HT1080 (cell line): ENCODE measurements around the gene USP2. TPM values are rescaled to one million over a fixed set of nuclear protein-coding genes. Genes with fewer than 3 reads are reported as not detected.

Experiments
- DNase-seq: peaks from one replicate; pipeline ENCODE4 v3.0.0-alpha.2; 2015; ENCODE audit warnings: low read depth
- small RNA-seq: library from RNA; depleted of rRNA; stranded (forward); fragments of <200 nt; gene quantifications from one replicate; pipeline ENCODE3, GENCODE V24; 2014
- total RNA-seq: library from RNA; depleted of rRNA; stranded (reverse); fragments of >200 nt; shearing (Covaris generic); gene quantifications from 2 replicates; pipeline ENCODE4 v1.2.3, GENCODE V29; 2014; rRNA removed

USP2 gene
- total RNA-seq, 1 experiment from 2014 or later, result 1.0 TPM

- DNase-seq, result no peak
Measured at GRCh38 chr11:119307219-119307618, 74.3 kb downstream of the USP2 start.

GRCh38 chr11:119306373-119306890 is 75.1 kb downstream of the USP2 start:
- DNase-seq, result peak; percentile 32

- DNase-seq, result no peak
Measured at GRCh38 chr11:119305556-119306372, 75.7 kb downstream of the USP2 start.

Small RNA genes lying within 50 kb of the gene (small RNA-seq; reads per million reads assigned to genes)
- gene AP003396.4, result not detected
- gene RF01225, result not detected

Other genes with a start within 250 kb of the USP2 start
- not detected in 2 replicates for gene ABCG4, start 232.6 kb downstream of the USP2 start, total RNA-seq
- gene NLRX1, start 213.0 kb downstream of the USP2 start, total RNA-seq, result 11.0 and 11.3 TPM in 2 replicates
- not detected in 2 replicates for gene NHERF4, start 196.2 kb downstream of the USP2 start, total RNA-seq
- 9.3 and 12.0 TPM in 2 replicates for gene CBL, start 175.4 kb downstream of the USP2 start, total RNA-seq
- gene MCAM, start 64.6 kb downstream of the USP2 start, total RNA-seq, result 365 and 377 TPM in 2 replicates
- gene RNF26, start 47.2 kb downstream of the USP2 start, total RNA-seq, result 7.6 and 12.1 TPM in 2 replicates
- gene C1QTNF5, start 40.8 kb downstream of the USP2 start, total RNA-seq, result 0.96 and 1.8 TPM in 2 replicates
- not detected in 2 replicates for gene MFRP, start 35.0 kb downstream of the USP2 start, total RNA-seq
- 0.20 TPM in 1 of 2 replicates, not detected in the other for gene THY1, start 41.5 kb upstream of the USP2 start, total RNA-seq